ENCODE data around the gene KAZN.

GRCh38 chr1:14604414-14604813 lies 5.9 kb downstream of the KAZN start:
- TF ChIP-seq POLR2A (IDR thresholded peaks at IDR 0.05; ENCODE audit: low read length) (no peak), POLR2AphosphoS2 (conservative IDR thresholded peaks at IDR 0.05; ENCODE audit: low read length) (no peak), CTCF (IDR thresholded peaks at IDR 0.05) (no peak), NR3C1 (IDR thresholded peaks at IDR 0.05) (no peak), REST (IDR thresholded peaks at IDR 0.05) (no peak), SMC3 (IDR thresholded peaks at IDR 0.05) (no peak), RAD21 (conservative IDR thresholded peaks at IDR 0.05 in 1 of 2, IDR thresholded peaks at IDR 0.05 in 1 of 2) (no peak), PBX3 (IDR thresholded peaks at IDR 0.05) (no peak), JUN (IDR thresholded peaks at IDR 0.05) (no peak), CBX8 (IDR thresholded peaks at IDR 0.05) (no peak), RCOR1 (IDR thresholded peaks at IDR 0.05; ENCODE audit: low read depth, low read length) (no peak), KDM1A (IDR thresholded peaks at IDR 0.05; ENCODE audit: low read depth) (no peak), TP53 (CRISPR knock-in tag; IDR thresholded peaks at IDR 0.05) (no peak), USF2 (IDR thresholded peaks at IDR 0.05) (no peak)

Measured in A549 (cell line).